OCI-LY3 (cell line): ENCODE results near the gene CACNA1C.

Experiments used
- H2AFZ ChIP-seq: fragments of 200-600, 300-600 bp; shearing (Covaris generic); 2 replicates; pipeline ENCODE4 v1.6.0; 2014; ENCODE audit warnings: antibody characterized with exemption, low read depth, low read length
- H3K27ac ChIP-seq: fragments of 200-600, 300-600 bp; sonication (generic); 2 replicates; pipeline ENCODE4 v1.5.1; 2014; ENCODE audit warnings: mild to moderate bottlenecking, low read length, moderate library complexity, mixed read lengths
- H3K27me3 ChIP-seq: fragments of 200-600, 300-600 bp; sonication (generic); 2 replicates; pipeline ENCODE4 v1.6.1; 2014; ENCODE audit warnings: low read depth, low read length, mixed read lengths
- H3K36me3 ChIP-seq: fragments of 200-600, 300-600 bp; sonication (generic); replicated peaks from 2 replicates; pipeline ENCODE3; 2014; ENCODE audit warnings: low read depth, low read length, mixed read lengths
- H3K4me1 ChIP-seq: fragments of 300-600, 200-600 bp; sonication (generic); 2 replicates; pipeline ENCODE4 v1.6.1; 2014; ENCODE audit warnings: low read length, mixed read lengths
- H3K4me2 ChIP-seq: fragments of 200-600, 300-600 bp; sonication (generic); 2 replicates; pipeline ENCODE4 v1.6.1; 2014; ENCODE audit warnings: low read length, mixed read lengths
- H3K4me3 ChIP-seq: fragments of 300-600, 200-600 bp; sonication (generic); 2 replicates; pipeline ENCODE4 v1.5.1; 2014; ENCODE audit warnings: antibody characterized with exemption, mild to moderate bottlenecking, low read length, moderate library complexity
- H3K79me2 ChIP-seq: fragments of 300-600, 200-600 bp; shearing (Covaris generic); 2 replicates; pipeline ENCODE4 v1.6.1; 2014; ENCODE audit warnings: mild to moderate bottlenecking, low read length, mixed read lengths
- H3K9ac ChIP-seq: fragments of 300-600, 200-600 bp; shearing (Covaris generic); 2 replicates; pipeline ENCODE4 v1.6.0; 2014; ENCODE audit warnings: mild to moderate bottlenecking, low read length, moderate library complexity
- H3K9me3 ChIP-seq: fragments of 200-600, 300-600 bp; shearing (Covaris generic); 2 replicates; pipeline ENCODE4 v1.6.1; 2014; ENCODE audit warnings: low read length, mixed read lengths; ENCODE audit not compliant: insufficient read depth
- H4K20me1 ChIP-seq: fragments of 200-600, 300-600 bp; sonication (generic); 2 replicates; pipeline ENCODE4 v1.6.1; 2016; ENCODE audit warnings: low read length, mixed read lengths; ENCODE audit not compliant: insufficient read depth
- EZH2phosphoT487 ChIP-seq: fragments of 200-600 bp; shearing (Covaris generic); IDR thresholded peaks from 2 replicates; pipeline ENCODE4 v1.6.1; 2018; ENCODE audit warnings: antibody characterized with exemption, mixed run types, low read depth
- TF ChIP-seq, protein P1 (sequence below): fragments of 200-600, 300-600 bp; sonication (generic); IDR thresholded peaks from 2 replicates; pipeline ENCODE4 v1.5.1; 2014; ENCODE audit warnings: antibody characterized with exemption, low read length, low read depth

The CACNA1C gene

GRCh38 chr12:2325519-2325918 lies 272.7 kb downstream of the CACNA1C start:
- Histone ChIP-seq H4K20me1 (no peaks in the 10 kb centered on the region), H3K27me3 (peaks cover 58% of the 10 kb centered on the region), H3K9ac (no peak overlapping the region), H3K4me1 (no peaks in the 10 kb centered on the region), H3K4me2 (no peak overlapping the region), H3K4me3 (no peak overlapping the region), H3K27ac (no peak overlapping the region), H3K36me3 (no peaks in the 10 kb centered on the region), H3K9me3 (no peaks in the 10 kb centered on the region), H3K79me2 (no peaks in the 10 kb centered on the region), H2AFZ (no peak overlapping the region)
- TF ChIP-seq, protein P1, sequence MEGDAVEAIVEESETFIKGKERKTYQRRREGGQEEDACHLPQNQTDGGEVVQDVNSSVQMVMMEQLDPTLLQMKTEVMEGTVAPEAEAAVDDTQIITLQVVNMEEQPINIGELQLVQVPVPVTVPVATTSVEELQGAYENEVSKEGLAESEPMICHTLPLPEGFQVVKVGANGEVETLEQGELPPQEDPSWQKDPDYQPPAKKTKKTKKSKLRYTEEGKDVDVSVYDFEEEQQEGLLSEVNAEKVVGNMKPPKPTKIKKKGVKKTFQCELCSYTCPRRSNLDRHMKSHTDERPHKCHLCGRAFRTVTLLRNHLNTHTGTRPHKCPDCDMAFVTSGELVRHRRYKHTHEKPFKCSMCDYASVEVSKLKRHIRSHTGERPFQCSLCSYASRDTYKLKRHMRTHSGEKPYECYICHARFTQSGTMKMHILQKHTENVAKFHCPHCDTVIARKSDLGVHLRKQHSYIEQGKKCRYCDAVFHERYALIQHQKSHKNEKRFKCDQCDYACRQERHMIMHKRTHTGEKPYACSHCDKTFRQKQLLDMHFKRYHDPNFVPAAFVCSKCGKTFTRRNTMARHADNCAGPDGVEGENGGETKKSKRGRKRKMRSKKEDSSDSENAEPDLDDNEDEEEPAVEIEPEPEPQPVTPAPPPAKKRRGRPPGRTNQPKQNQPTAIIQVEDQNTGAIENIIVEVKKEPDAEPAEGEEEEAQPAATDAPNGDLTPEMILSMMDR = no peak
- TF ChIP-seq EZH2phosphoT487 = no peak

- Histone ChIP-seq H3K79me2 (no peaks in the 10 kb centered on the region), H4K20me1 (no peaks in the 10 kb centered on the region), H3K27ac (no peak overlapping the region), H3K27me3 (peaks cover 48% of the 10 kb centered on the region), H2AFZ (no peak overlapping the region), H3K36me3 (no peaks in the 10 kb centered on the region), H3K4me1 (no peaks in the 10 kb centered on the region), H3K9ac (no peak overlapping the region), H3K4me3 (no peak overlapping the region), H3K4me2 (no peak overlapping the region), H3K9me3 (no peaks in the 10 kb centered on the region)
- TF ChIP-seq, protein P1 = no peak
- TF ChIP-seq EZH2phosphoT487 = no peak
These were observed 273.7 kb downstream of the CACNA1C start for GRCh38 chr12:2326470-2326869.

DNA sequence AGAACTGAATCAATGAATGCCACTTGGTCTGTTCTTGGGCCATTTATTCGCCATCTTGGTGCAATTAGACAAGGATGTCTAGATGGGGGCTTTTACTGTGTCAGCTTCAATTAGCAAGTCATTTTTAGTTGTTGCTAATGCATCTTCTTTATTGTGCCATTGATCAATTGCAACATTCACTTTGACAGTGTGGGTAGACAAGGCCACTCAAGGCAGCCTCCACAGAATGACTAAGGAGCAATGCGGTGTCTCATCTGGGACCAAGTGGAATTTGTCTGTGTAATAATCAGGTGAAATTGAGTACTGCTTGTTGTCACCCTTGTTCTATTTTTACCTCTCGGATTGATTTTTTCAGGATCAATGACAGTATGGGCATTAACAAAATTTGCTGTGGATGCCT lies 275.9 kb downstream of the CACNA1C start:
- Histone ChIP-seq H3K4me1 (no peaks in the 10 kb centered on the region), H3K4me2 (no peak overlapping the region)
- TF ChIP-seq, protein P1 = no peak
- no peak for TF ChIP-seq EZH2phosphoT487

DNA sequence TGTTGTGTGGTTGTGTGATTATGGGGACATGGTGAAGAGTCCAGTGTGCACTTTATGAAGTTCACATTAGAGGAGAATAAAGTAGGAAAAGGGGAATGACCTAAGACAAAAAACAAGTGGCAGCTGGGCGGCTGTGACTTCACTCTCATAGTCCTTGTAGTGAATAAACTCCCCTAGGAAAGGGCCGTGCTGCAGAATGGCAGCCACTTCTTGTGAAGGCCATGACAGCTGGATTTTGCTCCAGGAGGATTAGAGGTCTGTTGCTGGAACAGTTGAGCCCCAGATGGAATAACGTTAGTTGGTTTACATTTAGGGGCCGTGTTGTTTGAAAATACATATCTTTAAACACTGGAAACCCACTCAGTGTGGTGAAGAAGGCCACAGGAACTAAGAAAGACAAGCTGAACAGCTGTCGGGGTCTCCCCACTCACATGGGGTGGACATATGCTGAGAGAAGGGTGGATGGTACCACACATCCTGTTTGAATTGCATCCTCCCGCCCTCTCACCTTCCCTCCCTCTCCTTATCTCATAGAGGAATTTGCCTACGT lies 276.9 kb downstream of the CACNA1C start:
- no peak overlapping the region for H3K27ac ChIP-seq
- no peak overlapping the region for H3K4me2 ChIP-seq
- H3K9ac ChIP-seq = no peak overlapping the region
- no peaks in the 10 kb centered on the region for H3K79me2 ChIP-seq
- H3K9me3 ChIP-seq = no peaks in the 10 kb centered on the region
- no peak overlapping the region for H3K4me3 ChIP-seq
- no peaks in the 10 kb centered on the region for H3K36me3 ChIP-seq
- H2AFZ ChIP-seq = no peak overlapping the region
- TF ChIP-seq, protein P1 = no peak
- TF ChIP-seq EZH2phosphoT487 = no peak
- peaks cover 32% of the 10 kb centered on the region for H3K27me3 ChIP-seq
- no peaks in the 10 kb centered on the region for H4K20me1 ChIP-seq
- H3K4me1 ChIP-seq = no peaks in the 10 kb centered on the region

More for the DNA sequence above, 275.9 kb downstream of the CACNA1C start:
- no peak overlapping the region for H3K9ac ChIP-seq
- no peaks in the 10 kb centered on the region for H3K79me2 ChIP-seq
- no peaks in the 10 kb centered on the region for H3K9me3 ChIP-seq
- H4K20me1 ChIP-seq = no peaks in the 10 kb centered on the region
- H3K36me3 ChIP-seq = no peaks in the 10 kb centered on the region
- H3K4me3 ChIP-seq = no peak overlapping the region
- no peak overlapping the region for H3K27ac ChIP-seq
- no peak overlapping the region for H2AFZ ChIP-seq
- H3K27me3 ChIP-seq = peaks cover 32% of the 10 kb centered on the region
